ENCODE results near the gene DMAC2L.
"Not testable (repeated sequence)": the region's sequence is repeated elsewhere in the genome, so short reads cannot be mapped to it uniquely, and the experiment has no call there.

The DMAC2L gene

DNA sequence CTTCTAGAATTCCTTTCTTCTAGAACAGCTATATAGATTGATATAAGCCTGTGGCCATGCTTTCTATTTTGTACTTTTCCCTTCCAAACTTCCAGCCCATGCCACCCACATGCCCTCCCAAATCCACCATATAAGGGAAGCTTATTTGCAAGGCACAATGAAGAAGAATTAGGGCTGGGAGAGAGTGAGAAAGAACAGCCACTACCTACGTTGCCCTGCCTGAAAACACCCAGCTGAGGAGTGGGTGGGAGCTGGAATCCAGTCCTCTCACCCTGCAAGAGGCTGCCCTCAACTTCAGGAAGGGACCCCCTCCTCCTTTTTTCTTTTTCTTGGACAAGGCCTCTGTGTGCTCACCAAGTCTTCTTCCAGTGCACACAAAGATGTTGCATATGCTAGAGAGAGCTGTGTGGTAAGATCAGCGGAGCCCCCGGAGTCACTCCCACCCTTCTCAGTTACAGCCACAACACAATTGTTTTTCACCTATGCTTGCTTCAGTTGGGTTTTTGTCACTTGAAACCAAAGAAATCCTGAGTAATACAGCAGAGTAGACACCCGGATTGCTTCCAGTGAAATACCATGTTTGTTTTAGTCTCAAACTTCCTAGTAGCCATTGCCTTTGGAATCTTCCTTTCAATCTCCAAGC is 45.8 kb downstream of the DMAC2L start:
- DNase-seq: no peak

- no peak for DNase-seq
These were observed 47.5 kb downstream of the DMAC2L start for GRCh38 chr14:50359631-50360030.

GRCh38 chr14:50360093-50360492 is 48.0 kb downstream of the DMAC2L start:
- no peak for DNase-seq

GRCh38 chr14:50360851-50361250 is 48.7 kb downstream of the DMAC2L start:
- no peak for DNase-seq

- DNase-seq: not testable (repeated sequence)
These were observed 49.6 kb downstream of the DMAC2L start for GRCh38 chr14:50361473-50362403.

GRCh38 chr14:50362764-50363713 is 50.9 kb downstream of the DMAC2L start:
- no peak for DNase-seq

DNA sequence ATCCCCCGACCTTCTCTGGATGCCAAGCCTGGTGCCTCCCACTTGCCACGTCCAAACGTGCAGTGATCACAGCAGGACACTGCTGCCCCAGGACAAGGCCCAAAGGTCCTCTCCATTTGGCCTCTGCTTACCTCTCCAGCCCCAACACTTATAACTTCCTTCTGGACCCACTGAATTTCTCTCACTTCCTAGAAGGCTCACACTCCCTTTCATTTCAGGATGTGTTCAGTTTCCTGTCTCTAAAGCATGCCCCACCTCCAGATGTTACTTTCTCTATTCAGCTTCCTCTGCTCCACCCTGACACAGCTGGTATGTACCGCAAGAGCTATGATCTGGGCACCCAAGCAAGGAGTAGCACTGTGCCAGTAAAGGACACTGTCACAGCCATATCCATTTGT is 51.6 kb downstream of the DMAC2L start:
- DNase-seq: peak; percentile 86 to 92

GRCh38 chr14:50364792-50365191 is 52.7 kb downstream of the DMAC2L start:
- no peak for DNase-seq

DNA sequence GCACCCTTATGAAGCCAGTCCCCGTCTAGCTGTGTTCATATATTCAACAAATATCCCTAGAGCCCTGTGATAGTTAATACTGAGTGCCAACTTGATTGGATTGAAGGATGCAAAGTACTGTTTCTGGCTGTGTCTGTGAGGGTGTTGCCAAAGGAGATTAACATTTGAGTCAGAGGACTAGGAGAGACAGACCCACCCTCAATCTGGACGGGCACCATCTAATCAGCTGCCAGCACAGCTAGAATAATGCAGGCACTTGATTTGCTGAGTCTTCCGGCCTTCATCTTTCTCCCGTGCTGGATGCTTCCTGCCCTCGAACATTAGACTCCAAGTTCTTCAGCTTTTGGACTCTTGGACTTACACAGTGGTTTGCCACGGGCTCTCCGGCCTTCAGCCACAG is 53.4 kb downstream of the DMAC2L start:
- DNase-seq: not testable (repeated sequence)

- no peak for DNase-seq
These were observed 54.0 kb downstream of the DMAC2L start for GRCh38 chr14:50366115-50366514.

GRCh38 chr14:50366589-50366988 is 54.5 kb downstream of the DMAC2L start:
- DNase-seq: no peak

GRCh38 chr14:50371546-50371945 is 59.4 kb downstream of the DMAC2L start:
- DNase-seq: no peak

- no peak for DNase-seq
These were observed 61.8 kb downstream of the DMAC2L start for GRCh38 chr14:50373959-50374358.

DNA sequence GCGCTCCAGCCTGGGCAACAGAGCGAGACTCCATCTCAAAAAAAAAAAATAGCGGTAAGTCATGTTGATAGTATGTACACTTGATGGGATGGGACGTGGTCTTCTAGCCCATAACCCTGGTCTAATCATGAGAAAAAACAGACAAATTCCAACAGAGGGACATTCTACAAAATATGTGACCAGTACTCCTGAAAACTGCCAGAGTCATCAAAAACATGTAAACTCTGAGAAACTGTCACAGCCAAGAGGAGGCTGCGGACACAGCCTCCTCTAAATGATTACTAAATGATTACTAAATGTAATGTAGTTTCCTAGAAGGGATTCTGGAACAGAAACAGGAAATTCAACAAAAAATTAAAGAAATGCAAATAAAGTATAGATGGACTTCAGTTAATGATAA is 63.6 kb downstream of the DMAC2L start:
- DNase-seq: no peak

All from AML-193 (cell line).